Medulla oblongata (tissue), 1 donor: ENCODE measurements around the gene TRAF3.
"Not testable (repeated sequence)": the region's sequence is repeated elsewhere in the genome, so short reads cannot be mapped to it uniquely, and the experiment has no call there.

Experiments used
- DNase-seq: peaks from one replicate; pipeline ENCODE4 v3.0.0-alpha.2; 2015; ENCODE audit errors: extremely low spot score

Gene TRAF3

GRCh38 chr14:102891111-102891510 lies 113.9 kb downstream of the TRAF3 start:
- no peak for DNase-seq

- DNase-seq: no peak
These were observed 114.3 kb downstream of the TRAF3 start for GRCh38 chr14:102891556-102891955.

GRCh38 chr14:102892651-102893050 lies 115.4 kb downstream of the TRAF3 start:
- DNase-seq: no peak

- peak; percentile 67 for DNase-seq
These were observed 116.2 kb downstream of the TRAF3 start for GRCh38 chr14:102893452-102893851.

GRCh38 chr14:102896735-102897134 lies 119.5 kb downstream of the TRAF3 start:
- DNase-seq: not testable (repeated sequence)

- DNase-seq: no peak
These were observed 120.2 kb downstream of the TRAF3 start for GRCh38 chr14:102897299-102898027.

GRCh38 chr14:102898298-102898697 lies 121.0 kb downstream of the TRAF3 start:
- DNase-seq: no peak

- DNase-seq: no peak
These were observed 121.7 kb downstream of the TRAF3 start for GRCh38 chr14:102898776-102899515.

- no peak for DNase-seq
These were observed 122.3 kb downstream of the TRAF3 start for GRCh38 chr14:102899516-102899900.

- no peak for DNase-seq
These were observed 123.7 kb downstream of the TRAF3 start for GRCh38 chr14:102900631-102901571.

GRCh38 chr14:102901633-102902032 lies 124.4 kb downstream of the TRAF3 start:
- no peak for DNase-seq

- DNase-seq: no peak
These were observed 124.8 kb downstream of the TRAF3 start for GRCh38 chr14:102902086-102902485.

- no peak for DNase-seq
These were observed 125.4 kb downstream of the TRAF3 start for GRCh38 chr14:102902523-102903247.

GRCh38 chr14:102903248-102903888 lies 126.1 kb downstream of the TRAF3 start:
- no peak for DNase-seq

GRCh38 chr14:102903889-102904512 lies 126.8 kb downstream of the TRAF3 start:
- DNase-seq: no peak

- DNase-seq: no peak
These were observed 128.2 kb downstream of the TRAF3 start for GRCh38 chr14:102905116-102906108.

GRCh38 chr14:102906616-102907302 lies 129.5 kb downstream of the TRAF3 start:
- no peak for DNase-seq

GRCh38 chr14:102907303-102907844 lies 130.1 kb downstream of the TRAF3 start:
- DNase-seq: no peak
